ENCODE measurements around the gene DCDC2C.

GRCh38 chr2:3661149-3661660 lies 42.2 kb upstream of the DCDC2C start:
- TF ChIP-seq, protein P1, sequence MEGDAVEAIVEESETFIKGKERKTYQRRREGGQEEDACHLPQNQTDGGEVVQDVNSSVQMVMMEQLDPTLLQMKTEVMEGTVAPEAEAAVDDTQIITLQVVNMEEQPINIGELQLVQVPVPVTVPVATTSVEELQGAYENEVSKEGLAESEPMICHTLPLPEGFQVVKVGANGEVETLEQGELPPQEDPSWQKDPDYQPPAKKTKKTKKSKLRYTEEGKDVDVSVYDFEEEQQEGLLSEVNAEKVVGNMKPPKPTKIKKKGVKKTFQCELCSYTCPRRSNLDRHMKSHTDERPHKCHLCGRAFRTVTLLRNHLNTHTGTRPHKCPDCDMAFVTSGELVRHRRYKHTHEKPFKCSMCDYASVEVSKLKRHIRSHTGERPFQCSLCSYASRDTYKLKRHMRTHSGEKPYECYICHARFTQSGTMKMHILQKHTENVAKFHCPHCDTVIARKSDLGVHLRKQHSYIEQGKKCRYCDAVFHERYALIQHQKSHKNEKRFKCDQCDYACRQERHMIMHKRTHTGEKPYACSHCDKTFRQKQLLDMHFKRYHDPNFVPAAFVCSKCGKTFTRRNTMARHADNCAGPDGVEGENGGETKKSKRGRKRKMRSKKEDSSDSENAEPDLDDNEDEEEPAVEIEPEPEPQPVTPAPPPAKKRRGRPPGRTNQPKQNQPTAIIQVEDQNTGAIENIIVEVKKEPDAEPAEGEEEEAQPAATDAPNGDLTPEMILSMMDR (IDR thresholded peaks at IDR 0.05; ENCODE audit: extremely low read depth in 1 of 2, insufficient read depth in 1 of 2, low read depth in 1 of 2, low read length in 2 of 2), result no peak
- TF ChIP-seq POLR2AphosphoS5 (IDR thresholded peaks at IDR 0.05; ENCODE audit: insufficient read depth, low read depth, low read length), result no peak
- no peak for TF ChIP-seq JUN (IDR thresholded peaks at IDR 0.05; ENCODE audit: borderline replicate concordance, insufficient read depth, insufficient read length, low read depth)
- TF ChIP-seq EZH2 (IDR thresholded peaks at IDR 0.05; ENCODE audit: borderline replicate concordance, low read depth, low read length, severe bottlenecking), result no peak
- no peak for TF ChIP-seq POLR2A (IDR thresholded peaks at IDR 0.05; ENCODE audit: low read depth, low read length)
- no peak for TF ChIP-seq MYC (IDR thresholded peaks at IDR 0.05; ENCODE audit: low read depth, low read length)
- TF ChIP-seq GATA2 (IDR thresholded peaks at IDR 0.05; ENCODE audit: insufficient read depth, insufficient read length, low read depth, low read length), result no peak
- TF ChIP-seq, protein P2, sequence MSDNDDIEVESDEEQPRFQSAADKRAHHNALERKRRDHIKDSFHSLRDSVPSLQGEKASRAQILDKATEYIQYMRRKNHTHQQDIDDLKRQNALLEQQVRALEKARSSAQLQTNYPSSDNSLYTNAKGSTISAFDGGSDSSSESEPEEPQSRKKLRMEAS (IDR thresholded peaks at IDR 0.05; ENCODE audit: insufficient read depth, insufficient read length), result no peak
- TF ChIP-seq FOS (IDR thresholded peaks at IDR 0.05; ENCODE audit: borderline replicate concordance, insufficient read depth, low read length), result no peak
